ENCODE measurements around the gene MAPK8IP2. TPM values are rescaled to one million over a fixed set of nuclear protein-coding genes. Genes with fewer than 3 reads are reported as not detected.

The MAPK8IP2 gene
- total RNA-seq = under 1 TPM; 0.60 to 0.62 TPM

GRCh38 chr22:50600538-50600937 is at the start of gene MAPK8IP2:
TSS of gene MAPK8IP2 (plus strand) at chr22:50600793. CDS start at chr22:50600819, 26 bp downstream.
- no peak for DNase-seq
- H3K4me1 Mint-ChIP-seq (ENCODE audit: low read depth) = no peaks in the 10 kb centered on the region
- H3K36me3 Mint-ChIP-seq (ENCODE audit: insufficient read depth in 2 of 2) = peaks cover 0 to 5% of the 10 kb centered on the region in 2 donors
- peaks cover 28% of the 10 kb centered on the region for H3K27me3 Mint-ChIP-seq (ENCODE audit: low read depth)
- no peak within 1 kb of the TSS for H3K27ac Mint-ChIP-seq
- peak; percentile 52 to 55 for ATAC-seq (replicated peaks in 1 of 2)
- peak within 1 kb of the TSS; percentile 31 to 76 for H3K4me3 Mint-ChIP-seq
- no peaks in the 10 kb centered on the region for H3K9me3 Mint-ChIP-seq

GRCh38 chr22:50551160-50551752 is 49.3 kb upstream of the MAPK8IP2 start:
- Mint-ChIP-seq H3K9me3 (no peaks in the 10 kb centered on the region), H3K27me3 (ENCODE audit: low read depth) (no peaks in the 10 kb centered on the region), H3K4me1 (ENCODE audit: low read depth) (peaks cover 17% of the 10 kb centered on the region), H3K4me3 (no peak overlapping the region), H3K36me3 (ENCODE audit: insufficient read depth in 2 of 2) (peaks cover 0 to 7% of the 10 kb centered on the region in 2 donors), H3K27ac (no peak overlapping the region)
- DNase-seq (no peak), ATAC-seq (replicated peaks in 1 of 2) (no peak)

GRCh38 chr22:50553310-50553709 is 47.3 kb upstream of the MAPK8IP2 start:
- DNase-seq = no peak
- Mint-ChIP-seq H3K4me3 (no peak overlapping the region), H3K27me3 (ENCODE audit: low read depth) (no peaks in the 10 kb centered on the region), H3K9me3 (no peaks in the 10 kb centered on the region), H3K36me3 (ENCODE audit: insufficient read depth in 2 of 2) (peaks cover 0 to 7% of the 10 kb centered on the region in 2 donors), H3K4me1 (ENCODE audit: low read depth) (peaks cover 17% of the 10 kb centered on the region), H3K27ac (no peak overlapping the region)
- ATAC-seq (replicated peaks in 1 of 2) = no peak

GRCh38 chr22:50556703-50557102 is 43.9 kb upstream of the MAPK8IP2 start:
- peaks cover 10% of the 10 kb centered on the region for H3K4me1 Mint-ChIP-seq (ENCODE audit: low read depth)
- H3K36me3 Mint-ChIP-seq (ENCODE audit: insufficient read depth in 2 of 2) = no peaks in the 10 kb centered on the region
- H3K27me3 Mint-ChIP-seq (ENCODE audit: low read depth) = no peaks in the 10 kb centered on the region
- ATAC-seq (replicated peaks in 1 of 2) = no peak
- no peak overlapping the region for H3K4me3 Mint-ChIP-seq
- H3K9me3 Mint-ChIP-seq = no peaks in the 10 kb centered on the region
- DNase-seq = no peak
- H3K27ac Mint-ChIP-seq = no peak overlapping the region

- H3K4me3 Mint-ChIP-seq = no peak overlapping the region
- no peak for ATAC-seq (replicated peaks in 1 of 2)
- H3K36me3 Mint-ChIP-seq (ENCODE audit: insufficient read depth in 2 of 2) = no peaks in the 10 kb centered on the region
- no peaks in the 10 kb centered on the region for H3K9me3 Mint-ChIP-seq
- no peak overlapping the region for H3K27ac Mint-ChIP-seq
- no peak for DNase-seq
- H3K27me3 Mint-ChIP-seq (ENCODE audit: low read depth) = no peaks in the 10 kb centered on the region
- H3K4me1 Mint-ChIP-seq (ENCODE audit: low read depth) = peaks cover 24% of the 10 kb centered on the region
These were observed 40.6 kb upstream of the MAPK8IP2 start for GRCh38 chr22:50560034-50560433.

- DNase-seq = peak in 1 of 2 donors; percentile 25
- no peak for ATAC-seq (replicated peaks in 1 of 2)
- peaks cover 24% of the 10 kb centered on the region for H3K4me1 Mint-ChIP-seq (ENCODE audit: low read depth)
- no peaks in the 10 kb centered on the region for H3K9me3 Mint-ChIP-seq
- H3K27ac Mint-ChIP-seq = peak overlapping the region; percentile 2
- H3K27me3 Mint-ChIP-seq (ENCODE audit: low read depth) = no peaks in the 10 kb centered on the region
- H3K4me3 Mint-ChIP-seq = peak overlapping the region; percentile 54 to 80
- H3K36me3 Mint-ChIP-seq (ENCODE audit: insufficient read depth in 2 of 2) = no peaks in the 10 kb centered on the region
These were observed 38.9 kb upstream of the MAPK8IP2 start for GRCh38 chr22:50561401-50562358.

GRCh38 chr22:50562523-50563412 is 37.8 kb upstream of the MAPK8IP2 start, which contains the start of gene SYCE3:
TSS of gene SYCE3 (minus strand) at chr22:50562919. CDS start at chr22:50556405, 6,514 bp downstream.
- H3K27ac Mint-ChIP-seq = peak within 1 kb of the TSS; percentile 2

GRCh38 chr22:50563413-50564160 is 37.0 kb upstream of the MAPK8IP2 start:
- H3K4me1 Mint-ChIP-seq (ENCODE audit: low read depth) = peaks cover 24% of the 10 kb centered on the region
- H3K27ac Mint-ChIP-seq = no peak overlapping the region
- ATAC-seq (replicated peaks in 1 of 2) = peak in 1 of 2 donors; percentile 0
- DNase-seq = no peak
- no peaks in the 10 kb centered on the region for H3K9me3 Mint-ChIP-seq
- peak overlapping the region; percentile 83 to 86 for H3K4me3 Mint-ChIP-seq
- no peaks in the 10 kb centered on the region for H3K36me3 Mint-ChIP-seq (ENCODE audit: insufficient read depth in 2 of 2)
- no peaks in the 10 kb centered on the region for H3K27me3 Mint-ChIP-seq (ENCODE audit: low read depth)

More at GRCh38 chr22:50562523-50563412, 37.8 kb upstream of the MAPK8IP2 start, which contains the start of gene SYCE3:
- DNase-seq (peak; percentile 98 to 100), ATAC-seq (replicated peaks in 1 of 2) (peak; percentile 97)
- H3K4me1 Mint-ChIP-seq (ENCODE audit: low read depth) = peaks cover 24% of the 10 kb centered on the region
- no peaks in the 10 kb centered on the region for H3K36me3 Mint-ChIP-seq (ENCODE audit: insufficient read depth in 2 of 2)
- H3K9me3 Mint-ChIP-seq = no peaks in the 10 kb centered on the region
- peak within 1 kb of the TSS; percentile 83 to 86 for H3K4me3 Mint-ChIP-seq
- H3K27me3 Mint-ChIP-seq (ENCODE audit: low read depth) = no peaks in the 10 kb centered on the region

- no peak overlapping the region for H3K27ac Mint-ChIP-seq
- no peaks in the 10 kb centered on the region for H3K27me3 Mint-ChIP-seq (ENCODE audit: low read depth)
- H3K4me3 Mint-ChIP-seq = no peak overlapping the region
- H3K36me3 Mint-ChIP-seq (ENCODE audit: insufficient read depth in 2 of 2) = no peaks in the 10 kb centered on the region
- H3K9me3 Mint-ChIP-seq = no peaks in the 10 kb centered on the region
- no peak for ATAC-seq (replicated peaks in 1 of 2)
- no peak for DNase-seq
- peaks cover 24% of the 10 kb centered on the region for H3K4me1 Mint-ChIP-seq (ENCODE audit: low read depth)
These were observed 36.3 kb upstream of the MAPK8IP2 start for GRCh38 chr22:50564289-50564688.

GRCh38 chr22:50567721-50568252 is 32.8 kb upstream of the MAPK8IP2 start:
- H3K36me3 Mint-ChIP-seq (ENCODE audit: insufficient read depth in 2 of 2) = peaks cover 0 to 3% of the 10 kb centered on the region in 2 donors
- no peak for DNase-seq
- H3K4me3 Mint-ChIP-seq = no peak overlapping the region
- no peaks in the 10 kb centered on the region for H3K27me3 Mint-ChIP-seq (ENCODE audit: low read depth)
- no peak for ATAC-seq (replicated peaks in 1 of 2)
- H3K4me1 Mint-ChIP-seq (ENCODE audit: low read depth) = peaks cover 9% of the 10 kb centered on the region
- no peak overlapping the region for H3K27ac Mint-ChIP-seq
- H3K9me3 Mint-ChIP-seq = no peaks in the 10 kb centered on the region

- DNase-seq (no peak), ATAC-seq (replicated peaks in 1 of 2) (no peak)
- Mint-ChIP-seq H3K27ac (no peak overlapping the region), H3K4me3 (no peak overlapping the region), H3K36me3 (ENCODE audit: insufficient read depth in 2 of 2) (peaks cover 0 to 3% of the 10 kb centered on the region in 2 donors), H3K27me3 (ENCODE audit: low read depth) (no peaks in the 10 kb centered on the region), H3K9me3 (no peaks in the 10 kb centered on the region), H3K4me1 (ENCODE audit: low read depth) (peaks cover under 1% of the 10 kb centered on the region)
These were observed 32.0 kb upstream of the MAPK8IP2 start for GRCh38 chr22:50568626-50569025.

GRCh38 chr22:50569041-50569459 is 31.5 kb upstream of the MAPK8IP2 start:
- no peak for ATAC-seq (replicated peaks in 1 of 2)
- H3K27me3 Mint-ChIP-seq (ENCODE audit: low read depth) = no peaks in the 10 kb centered on the region
- peaks cover 0 to 3% of the 10 kb centered on the region in 2 donors for H3K36me3 Mint-ChIP-seq (ENCODE audit: insufficient read depth in 2 of 2)
- no peaks in the 10 kb centered on the region for H3K9me3 Mint-ChIP-seq
- H3K27ac Mint-ChIP-seq = no peak overlapping the region
- H3K4me3 Mint-ChIP-seq = no peak overlapping the region
- DNase-seq = no peak
- H3K4me1 Mint-ChIP-seq (ENCODE audit: low read depth) = no peaks in the 10 kb centered on the region
